Esophagus (tissue), 2 donors: ENCODE data around the gene RASAL1. TPM values are rescaled to one million over a fixed set of nuclear protein-coding genes. Genes with fewer than 3 reads are reported as not detected.

Source experiments
- H3K27ac ChIP-seq, 2 donors: one replicate each; pipeline ENCODE4 v1.5.1; 2013; ENCODE audit warnings: low read depth in 2 of 2, mild to moderate bottlenecking in 2 of 2, inconsistent platforms in 1 of 2, low read length in 1 of 2, moderate library complexity in 1 of 2
- H3K27me3 ChIP-seq, 2 donors: one replicate each; pipeline ENCODE4 v1.6.1; 2013; ENCODE audit warnings: low read length in 2 of 2, control low read depth in 1 of 2, mild to moderate bottlenecking in 1 of 2; ENCODE audit not compliant: insufficient read depth in 2 of 2, control insufficient read depth in 1 of 2
- H3K36me3 ChIP-seq, 2 donors: one replicate each; pipeline ENCODE4 v1.6.1; 2013; ENCODE audit warnings: low read length in 1 of 2; ENCODE audit not compliant: control insufficient read depth in 2 of 2, insufficient read depth in 2 of 2
- H3K4me1 ChIP-seq, 2 donors: one replicate each; pipeline ENCODE4 v1.6.1; 2013; ENCODE audit warnings: low read length in 1 of 2; ENCODE audit not compliant: control insufficient read depth in 2 of 2, insufficient read depth in 2 of 2
- H3K4me3 ChIP-seq, 2 donors: one replicate each; pipeline ENCODE4 v1.5.1; 2013; ENCODE audit warnings: low read length in 2 of 2, mild to moderate bottlenecking in 2 of 2, low read depth in 1 of 2, moderate library complexity in 1 of 2
- H3K9me3 ChIP-seq, 2 donors: one replicate each; pipeline ENCODE4 v1.6.1; 2013; ENCODE audit warnings: mild to moderate bottlenecking in 2 of 2, low read depth in 1 of 2, low read length in 1 of 2, moderate library complexity in 1 of 2; ENCODE audit not compliant: control insufficient read depth in 2 of 2, insufficient read depth in 1 of 2
- WGBS, 2 donors: extraction: QIAGEN DNeasy Blood & Tissue Kit; methylation state at CpG; one replicate each; pipeline ENCODE4 v1.1.7; 2013; 5-methylcytosine and 5-hydroxymethylcytosine counted together
- polyA plus RNA-seq, 2 donors: library from polyadenylated mRNA; stranded (reverse); fragments of 200-250 nt; gene quantifications; one replicate each; pipeline ENCODE4 v1.2.3, GENCODE V29; 2013
- donor health status: healthy with polysubstance abuse.
- donor health status: Bipolar disorder and iron deficiency.

RASAL1 gene
- polyA plus RNA-seq, 2 donors: 43.4 to 52.7 TPM

DNA sequence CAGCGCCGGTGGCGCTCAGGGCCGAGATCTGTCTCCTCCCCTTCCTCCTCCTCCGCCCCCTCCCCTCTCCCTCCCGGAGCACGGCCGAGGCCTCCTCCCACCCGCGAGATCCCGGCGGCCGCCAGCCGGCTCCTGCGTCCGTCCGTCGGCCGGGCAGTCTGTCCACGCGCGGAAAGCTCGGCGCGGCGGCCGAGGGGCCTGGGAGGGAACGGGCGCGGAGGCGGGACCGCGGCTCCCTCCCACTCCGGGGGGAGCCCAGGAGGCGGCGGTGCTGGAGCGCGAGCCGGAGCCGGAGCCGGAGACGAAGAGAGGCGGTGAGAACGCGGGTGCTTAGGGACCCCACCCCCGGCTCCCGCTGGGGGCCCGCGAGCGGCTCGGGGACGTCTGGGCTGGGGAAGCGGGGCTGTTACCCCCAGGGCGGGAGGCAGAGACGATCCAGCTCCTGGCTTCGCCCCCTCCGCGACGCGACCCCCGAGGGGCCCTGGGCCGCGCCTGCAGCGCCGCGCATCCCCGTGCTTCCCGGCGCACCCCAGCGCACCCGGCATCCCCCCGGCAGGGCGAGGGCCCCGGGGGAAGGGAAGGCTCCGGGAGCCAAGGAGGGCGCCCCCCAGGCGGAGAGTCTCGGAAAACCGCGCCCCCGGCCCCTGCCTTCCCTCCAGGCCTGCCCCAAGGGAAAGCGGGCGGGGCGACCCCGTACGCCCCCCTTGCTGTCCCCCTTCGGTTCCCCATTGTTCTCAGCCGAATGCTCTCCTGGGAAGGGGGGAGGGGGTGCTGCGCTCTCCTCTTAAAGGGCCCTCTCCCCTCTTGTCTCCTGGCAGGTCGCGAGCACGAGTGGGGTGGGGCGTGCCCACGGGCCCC, 78.7 kb downstream of the RASAL1 start, which contains the start of gene DTX1:
TSS of gene DTX1 (plus strand) at position 100 of the 858 bp plus-strand sequence. CDS start 1,463 bp downstream, outside the sequence.
- no peak within 1 kb of the TSS for H3K27ac ChIP-seq
- WGBS, 2 donors: 1 to 2% methylated on average over 63 to 94 of the region's 94 CpGs
- H3K4me1 ChIP-seq: peaks cover 4% of the 10 kb centered on the region in 2 donors
- H3K36me3 ChIP-seq: no peaks in the 10 kb centered on the region
- H3K4me3 ChIP-seq: peak within 1 kb of the TSS; percentile 27 to 36
- H3K9me3 ChIP-seq: peaks cover 0 to 2% of the 10 kb centered on the region in 2 donors
- H3K27me3 ChIP-seq: peaks cover 0 to 6% of the 10 kb centered on the region in 2 donors

DNA sequence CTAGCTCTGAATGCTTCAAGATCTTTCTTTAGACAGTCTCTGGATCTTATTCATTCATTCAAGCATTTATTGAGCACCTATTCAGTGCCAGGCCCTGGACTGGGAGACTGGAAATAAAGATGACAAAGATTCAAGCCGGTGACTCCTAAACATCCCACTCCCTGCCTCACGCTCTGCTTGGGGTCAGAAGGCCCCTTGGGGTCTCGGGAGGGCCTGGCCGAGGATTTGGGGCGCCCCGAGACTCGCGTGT, 79.3 kb downstream of the RASAL1 start:
- H3K4me1 ChIP-seq: peaks cover 4% of the 10 kb centered on the region in 2 donors
- no peaks in the 10 kb centered on the region for H3K36me3 ChIP-seq
- 10 to 11% methylated on average over 8 of the region's 8 CpGs for WGBS, 2 donors
- H3K27ac ChIP-seq: no peak overlapping the region
- peaks cover 0 to 6% of the 10 kb centered on the region in 2 donors for H3K27me3 ChIP-seq
- peak overlapping the region in 1 of 2 donors; percentile 27 for H3K4me3 ChIP-seq
- H3K9me3 ChIP-seq: peaks cover 0 to 2% of the 10 kb centered on the region in 2 donors

DNA sequence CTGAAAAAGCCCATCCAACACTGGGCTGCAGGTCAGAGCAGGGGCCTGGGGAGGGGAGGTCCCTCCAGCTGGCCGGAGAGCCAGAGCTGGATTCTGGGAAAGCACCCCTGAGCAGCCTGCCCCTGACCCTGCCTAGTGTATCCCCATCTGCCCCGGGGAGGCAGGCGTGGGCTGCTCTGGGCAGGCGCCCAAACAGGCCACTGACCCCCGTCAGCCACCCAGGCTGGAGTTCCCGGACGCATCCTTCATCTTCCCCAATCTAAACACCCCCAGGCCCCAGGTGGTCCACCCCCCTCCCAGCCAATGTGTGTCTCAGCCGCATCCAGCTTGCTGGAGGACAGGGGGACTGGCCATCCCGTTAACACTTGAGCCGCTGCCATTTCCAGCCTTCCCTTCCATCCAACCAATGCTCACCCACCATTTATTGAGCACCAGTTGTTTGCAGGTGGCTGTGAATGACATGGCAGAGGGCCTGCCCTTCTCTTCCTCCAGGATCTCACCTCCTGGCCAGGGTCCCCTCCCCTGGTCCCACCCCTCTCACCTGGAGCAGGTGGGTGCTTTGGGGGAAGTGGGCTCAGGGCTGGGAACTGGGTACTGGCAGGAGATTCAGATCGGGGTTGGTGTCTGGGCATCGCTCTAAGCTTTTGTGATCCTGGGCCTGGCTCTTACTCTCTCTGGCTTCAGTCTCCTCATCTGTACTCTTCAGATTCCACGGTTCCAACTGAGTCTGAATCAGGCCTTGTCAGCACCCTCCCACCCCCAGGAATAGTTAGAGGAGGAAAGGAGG, 79.8 kb downstream of the RASAL1 start:
- Histone ChIP-seq H3K4me3 (no peak overlapping the region), H3K27me3 (peaks cover 0 to 6% of the 10 kb centered on the region in 2 donors), H3K4me1 (peaks cover 4% of the 10 kb centered on the region in 2 donors), H3K36me3 (no peaks in the 10 kb centered on the region), H3K9me3 (peaks cover 0 to 2% of the 10 kb centered on the region in 2 donors), H3K27ac (no peak overlapping the region)
- 56 to 59% methylated on average over 11 to 13 of the region's 13 CpGs for WGBS, 2 donors

DNA sequence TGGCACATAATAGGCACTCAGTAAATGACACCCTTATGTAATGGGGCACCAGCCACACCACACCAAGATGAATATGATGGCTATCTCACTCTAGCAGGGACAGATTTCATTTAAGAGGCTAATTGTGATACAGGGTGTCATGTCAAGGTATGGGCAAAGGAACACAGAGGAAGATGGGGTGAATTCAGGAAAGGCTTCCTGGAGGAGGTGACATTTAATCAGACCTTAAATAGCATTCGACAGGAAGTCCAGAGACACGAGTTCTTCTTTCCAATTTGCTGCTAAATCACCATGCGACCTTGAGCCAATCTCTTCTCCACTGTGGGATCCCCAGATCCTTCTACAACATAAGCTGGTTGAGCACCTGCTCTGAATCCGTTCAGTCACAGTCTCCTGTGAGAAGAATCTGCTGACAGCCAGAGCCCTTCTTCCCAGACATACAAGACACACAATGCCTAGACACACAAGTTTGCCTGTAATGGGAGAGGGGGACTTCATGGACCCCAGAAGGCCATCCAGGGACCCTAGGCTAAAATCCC, 80.5 kb downstream of the RASAL1 start:
- 65 to 67% methylated on average over 4 of the region's 4 CpGs for WGBS, 2 donors
- Histone ChIP-seq H3K4me3 (no peak overlapping the region), H3K27ac (no peak overlapping the region), H3K9me3 (peaks cover 0 to 2% of the 10 kb centered on the region in 2 donors), H3K36me3 (no peaks in the 10 kb centered on the region), H3K4me1 (peaks cover 4% of the 10 kb centered on the region in 2 donors), H3K27me3 (peaks cover 0 to 6% of the 10 kb centered on the region in 2 donors)

DNA sequence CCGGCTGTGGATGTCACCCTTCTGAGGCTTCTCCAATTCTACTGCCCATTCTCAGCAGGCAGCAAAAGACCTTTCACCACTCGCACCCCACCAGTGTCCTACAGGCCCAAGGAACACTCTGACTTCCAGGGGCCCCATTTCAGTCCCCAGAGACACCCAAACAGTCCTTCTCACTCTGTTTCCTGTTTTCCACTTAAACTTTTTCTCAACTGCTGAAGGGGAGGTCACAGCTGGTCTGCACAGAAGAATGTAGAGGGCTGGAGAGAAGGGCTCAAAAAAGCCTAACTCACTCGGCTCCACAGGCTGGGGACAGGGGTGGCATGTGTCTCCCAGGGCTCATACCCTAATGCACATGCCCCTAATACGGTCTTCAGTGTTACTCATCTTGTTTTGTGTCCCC, 83.2 kb downstream of the RASAL1 start:
- no peak overlapping the region for H3K27ac ChIP-seq
- no peak overlapping the region for H3K4me3 ChIP-seq
- WGBS, 2 donors: 61 to 70% methylated on average over 4 of the region's 4 CpGs
- no peaks in the 10 kb centered on the region for H3K9me3 ChIP-seq
- H3K36me3 ChIP-seq: no peaks in the 10 kb centered on the region
- H3K4me1 ChIP-seq: peaks cover 3 to 4% of the 10 kb centered on the region in 2 donors
- peaks cover 0 to 6% of the 10 kb centered on the region in 2 donors for H3K27me3 ChIP-seq

DNA sequence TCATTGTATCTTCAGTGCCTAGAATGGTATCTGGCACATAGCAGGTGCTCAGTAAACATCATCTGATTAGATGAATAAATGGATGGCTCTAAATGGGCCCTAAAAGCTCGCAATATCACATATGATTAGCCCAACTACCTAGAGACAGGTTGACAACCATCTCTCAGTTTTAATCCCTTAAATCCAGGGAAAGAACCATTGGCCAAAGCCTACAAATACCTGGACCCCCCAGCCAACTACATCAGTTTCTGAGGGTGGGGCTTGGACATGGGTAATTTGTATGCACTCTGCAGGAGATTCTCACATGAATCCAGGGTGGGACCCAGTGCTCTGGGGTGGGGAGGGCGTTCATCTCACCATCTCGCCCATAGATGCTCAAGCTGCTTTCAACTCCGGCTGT, 83.8 kb downstream of the RASAL1 start:
- Histone ChIP-seq H3K27ac (no peak overlapping the region), H3K27me3 (peaks cover 0 to under 1% of the 10 kb centered on the region in 2 donors), H3K9me3 (no peaks in the 10 kb centered on the region), H3K36me3 (no peaks in the 10 kb centered on the region), H3K4me1 (no peaks in the 10 kb centered on the region), H3K4me3 (no peak overlapping the region)
- 83 to 84% methylated on average over 4 of the region's 4 CpGs for WGBS, 2 donors

DNA sequence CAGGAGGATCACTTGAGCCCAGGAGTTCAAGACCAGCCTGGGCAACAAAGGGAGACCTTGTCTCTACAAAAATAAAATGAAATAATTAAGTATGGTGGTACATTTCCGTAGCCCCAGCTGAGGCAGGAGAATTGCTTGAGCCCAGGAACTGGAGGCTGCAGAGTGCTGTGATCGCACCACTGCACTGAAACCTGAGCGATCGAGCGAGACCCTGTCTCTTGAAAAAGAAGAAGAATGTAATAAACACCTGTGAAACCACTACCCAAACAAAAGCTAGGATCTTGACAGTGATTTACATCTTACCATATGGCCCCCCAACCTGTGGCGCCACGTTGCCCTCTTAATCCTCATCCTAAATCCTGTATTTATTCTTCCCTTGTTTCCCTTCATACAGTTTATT, 84.8 kb downstream of the RASAL1 start:
- Histone ChIP-seq H3K27ac (no peak overlapping the region), H3K4me1 (no peaks in the 10 kb centered on the region), H3K9me3 (no peaks in the 10 kb centered on the region), H3K4me3 (no peak overlapping the region), H3K36me3 (no peaks in the 10 kb centered on the region), H3K27me3 (no peaks in the 10 kb centered on the region)
- WGBS, 2 donors: 79 to 81% methylated on average over 7 of the region's 7 CpGs

DNA sequence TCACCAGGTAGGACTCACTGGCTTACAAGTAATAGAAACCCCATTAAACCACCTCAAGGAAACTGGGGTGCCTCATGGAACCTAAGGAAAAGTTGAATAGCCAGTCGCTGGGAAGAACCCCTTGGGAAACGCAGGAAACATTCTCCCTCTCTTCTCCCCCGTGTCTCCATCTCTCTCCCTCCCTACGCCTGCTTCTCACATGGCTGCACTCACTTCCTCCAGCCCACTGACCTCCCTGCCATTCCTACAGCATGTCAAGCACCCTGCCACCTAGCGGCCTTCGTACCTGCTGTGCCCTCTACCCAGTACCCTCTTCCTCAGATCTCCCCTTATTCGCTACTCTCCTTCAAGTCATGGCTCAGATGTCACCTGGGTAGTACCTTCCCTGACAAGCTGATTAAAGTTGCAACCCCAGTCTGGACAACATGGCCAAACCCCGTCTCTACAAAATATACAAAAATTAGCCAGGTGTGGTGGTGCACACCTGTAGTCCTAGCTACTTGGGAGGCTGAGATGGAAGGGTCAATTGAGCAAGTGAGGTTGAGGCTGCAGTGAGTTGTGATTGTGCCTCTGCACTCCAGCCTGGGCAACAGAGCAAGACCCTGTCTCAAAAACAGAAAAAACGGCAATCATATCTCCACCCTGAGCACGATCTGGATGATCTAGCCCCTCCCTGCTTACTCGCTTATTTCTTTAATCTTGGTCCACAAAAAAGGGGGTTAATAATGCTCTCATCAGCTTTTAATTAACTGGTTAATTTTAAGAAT, 85.4 kb downstream of the RASAL1 start:
- WGBS, 2 donors: 59 to 60% methylated on average over 11 of the region's 11 CpGs
- Histone ChIP-seq H3K27ac (no peak overlapping the region), H3K27me3 (no peaks in the 10 kb centered on the region), H3K9me3 (no peaks in the 10 kb centered on the region), H3K4me1 (no peaks in the 10 kb centered on the region), H3K36me3 (no peaks in the 10 kb centered on the region), H3K4me3 (no peak overlapping the region)
